GM12872 (cell line): ENCODE measurements around the gene ANKRD45.
A peak's percentile ranks its signal among the peaks of the same experiment; 100 is the strongest.

Experiments used
- CTCF ChIP-seq: IDR thresholded peaks from 3 replicates; pipeline ENCODE4 v1.5.1; 2011; ENCODE audit warnings: low read depth, mild to moderate bottlenecking, low read length, moderate library complexity; ENCODE audit not compliant: insufficient read depth

The ANKRD45 gene

GRCh38 chr1:173669491-173669941 is at the start of gene ANKRD45:
TSS of gene ANKRD45 (minus strand) at chr1:173669851. CDS start at chr1:173659418, 10,433 bp downstream.
- no peak for TF ChIP-seq CTCF

GRCh38 chr1:173717238-173717637 is 47.6 kb upstream of the ANKRD45 start:
- TF ChIP-seq CTCF: no peak

- TF ChIP-seq CTCF: no peak
Observed at GRCh38 chr1:173715538-173715844, 45.8 kb upstream of the ANKRD45 start.

- TF ChIP-seq CTCF: 0 out of 3 replicates have a peak, but pooled peaks have one; percentile 11
Observed at GRCh38 chr1:173714759-173715537, 45.3 kb upstream of the ANKRD45 start, which contains the start of gene KLHL20. TSS of gene KLHL20 (plus strand) at chr1:173714981. CDS start at chr1:173716044, 1,063 bp downstream.

GRCh38 chr1:173714441-173714758 is 44.7 kb upstream of the ANKRD45 start:
- no peak for TF ChIP-seq CTCF

- TF ChIP-seq CTCF: no peak
Observed at GRCh38 chr1:173708787-173709186, 39.1 kb upstream of the ANKRD45 start.

- TF ChIP-seq CTCF: no peak
Observed at GRCh38 chr1:173705117-173705516, 35.5 kb upstream of the ANKRD45 start.
